ENCODE measurements around the gene NT5DC3.
"Not testable (repeated sequence)": the region's sequence is repeated elsewhere in the genome, so short reads cannot be mapped to it uniquely, and the experiment has no call there.

NT5DC3 gene

DNA sequence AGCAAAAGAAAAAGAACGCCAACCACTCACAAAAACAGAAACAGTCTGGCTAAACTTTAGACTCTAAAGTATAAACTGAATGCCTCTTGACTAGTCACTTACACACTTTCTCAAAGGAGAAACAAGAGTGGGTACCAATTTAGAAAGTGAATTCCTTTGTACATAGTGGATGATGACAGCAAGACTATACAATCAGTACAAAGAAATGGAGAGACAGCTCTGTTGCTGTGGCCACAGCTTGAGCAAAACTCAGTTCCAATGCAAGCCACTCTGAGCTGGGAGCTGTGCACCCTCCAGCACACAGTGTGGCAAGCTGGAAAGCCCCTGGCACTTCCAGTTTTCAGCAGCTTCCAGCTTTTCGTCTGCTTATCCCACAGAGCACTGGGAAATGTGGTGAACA lies 21.7 kb downstream of the NT5DC3 start:
- Histone ChIP-seq H3K27ac (ENCODE audit: low read depth, low read length) (no peak overlapping the region), H3K27me3 (ENCODE audit: insufficient read depth, low read length) (no peaks in the 10 kb centered on the region), H3K9ac (ENCODE audit: low read depth, low read length) (no peak overlapping the region), H3K4me1 (ENCODE audit: insufficient read depth, low read length) (no peaks in the 10 kb centered on the region), H3K9me3 (ENCODE audit: insufficient read depth, low read depth, low read length) (peaks cover 6% of the 10 kb centered on the region; the same call in 1 of the 2 replicates), H3K36me3 (ENCODE audit: insufficient read depth, low read length) (peaks cover 5% of the 10 kb centered on the region), H3K4me3 (ENCODE audit: low read length) (no peak overlapping the region)
- 95% methylated on average over 1 of the region's 2 CpGs for WGBS

DNA sequence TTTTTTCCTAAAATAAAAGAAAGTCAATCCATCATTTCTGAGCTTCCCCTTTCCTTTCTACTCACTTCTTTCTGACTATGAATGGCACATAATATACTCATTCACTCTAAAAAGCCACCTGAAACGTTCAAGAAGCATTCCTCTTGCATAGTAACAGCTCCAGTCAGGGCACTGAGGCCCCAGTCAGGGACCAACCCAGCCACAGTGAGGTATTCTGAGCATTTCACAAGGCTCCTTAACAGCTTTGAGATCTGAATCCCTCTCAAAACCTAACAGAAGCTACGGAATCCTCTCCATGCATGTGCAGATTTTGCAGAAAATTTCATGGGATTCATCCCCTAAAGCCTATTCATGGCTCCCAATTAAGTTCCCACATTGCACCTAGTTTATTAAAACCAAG lies 23.2 kb downstream of the NT5DC3 start:
- Histone ChIP-seq H3K27me3 (ENCODE audit: insufficient read depth, low read length) (no peaks in the 10 kb centered on the region), H3K9ac (ENCODE audit: low read depth, low read length) (no peak overlapping the region), H3K27ac (ENCODE audit: low read depth, low read length) (no peak overlapping the region), H3K36me3 (ENCODE audit: insufficient read depth, low read length) (peaks cover 20% of the 10 kb centered on the region), H3K4me1 (ENCODE audit: insufficient read depth, low read length) (no peaks in the 10 kb centered on the region), H3K9me3 (ENCODE audit: insufficient read depth, low read depth, low read length) (peaks cover 6% of the 10 kb centered on the region; the same call in 1 of the 2 replicates), H3K4me3 (ENCODE audit: low read length) (no peak overlapping the region)
- WGBS: 67% methylated on average over 2 of the region's 2 CpGs

DNA sequence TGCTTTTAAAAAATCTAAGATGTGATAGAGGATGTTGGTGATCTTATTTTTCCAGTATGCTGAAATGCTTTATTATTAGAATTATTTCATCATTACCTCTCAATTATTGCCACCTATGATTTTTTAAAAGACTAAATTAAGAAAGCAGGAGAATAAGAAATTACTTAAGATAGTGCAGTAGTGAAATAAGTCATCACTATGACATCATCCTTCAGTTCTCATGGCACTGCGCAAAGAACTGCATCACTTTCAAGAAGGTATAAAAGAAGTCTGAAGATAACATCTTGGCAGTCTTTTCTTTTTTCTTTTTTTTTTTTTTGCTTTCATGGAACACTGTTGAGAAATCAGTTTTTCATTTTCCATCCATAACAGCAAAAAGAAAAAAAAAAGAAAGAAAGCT lies 24.4 kb downstream of the NT5DC3 start:
- H3K4me3 ChIP-seq (ENCODE audit: low read length): no peak overlapping the region
- no CpG with 5 or more reads among the region's 1 CpG for WGBS
- H3K27me3 ChIP-seq (ENCODE audit: insufficient read depth, low read length): no peaks in the 10 kb centered on the region
- H3K9ac ChIP-seq (ENCODE audit: low read depth, low read length): no peak overlapping the region
- H3K4me1 ChIP-seq (ENCODE audit: insufficient read depth, low read length): no peaks in the 10 kb centered on the region
- peaks cover 25% of the 10 kb centered on the region for H3K36me3 ChIP-seq (ENCODE audit: insufficient read depth, low read length)
- no peak overlapping the region for H3K27ac ChIP-seq (ENCODE audit: low read depth, low read length)
- peaks cover 6% of the 10 kb centered on the region; the same call in 1 of the 2 replicates for H3K9me3 ChIP-seq (ENCODE audit: insufficient read depth, low read depth, low read length)

DNA sequence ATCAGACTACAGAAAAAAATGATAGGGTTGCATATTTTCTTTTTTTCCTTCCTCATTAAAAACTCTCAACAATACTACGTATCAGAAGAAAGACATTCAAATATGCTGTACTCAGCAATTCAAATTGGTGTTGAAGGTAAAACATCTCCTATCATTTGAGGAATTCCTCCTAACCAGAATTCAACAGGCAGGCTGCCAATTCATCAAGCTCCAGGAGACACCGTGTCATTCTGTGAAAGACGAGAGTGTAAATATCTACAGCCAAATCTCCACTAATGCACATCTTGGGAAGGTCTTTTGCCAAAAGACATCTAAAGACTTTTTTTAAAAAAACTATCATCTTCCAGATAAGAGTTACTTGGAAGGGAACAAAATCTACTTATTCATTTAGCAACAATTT lies 26.6 kb downstream of the NT5DC3 start:
- Histone ChIP-seq H3K36me3 (ENCODE audit: insufficient read depth, low read length) (peaks cover 30% of the 10 kb centered on the region), H3K27ac (ENCODE audit: low read depth, low read length) (no peak overlapping the region), H3K9me3 (ENCODE audit: insufficient read depth, low read depth, low read length) (no peaks in the 10 kb centered on the region), H3K4me3 (ENCODE audit: low read length) (no peak overlapping the region), H3K4me1 (ENCODE audit: insufficient read depth, low read length) (no peaks in the 10 kb centered on the region), H3K9ac (ENCODE audit: low read depth, low read length) (no peak overlapping the region), H3K27me3 (ENCODE audit: insufficient read depth, low read length) (no peaks in the 10 kb centered on the region)
- 98% methylated on average over 3 of the region's 3 CpGs for WGBS

DNA sequence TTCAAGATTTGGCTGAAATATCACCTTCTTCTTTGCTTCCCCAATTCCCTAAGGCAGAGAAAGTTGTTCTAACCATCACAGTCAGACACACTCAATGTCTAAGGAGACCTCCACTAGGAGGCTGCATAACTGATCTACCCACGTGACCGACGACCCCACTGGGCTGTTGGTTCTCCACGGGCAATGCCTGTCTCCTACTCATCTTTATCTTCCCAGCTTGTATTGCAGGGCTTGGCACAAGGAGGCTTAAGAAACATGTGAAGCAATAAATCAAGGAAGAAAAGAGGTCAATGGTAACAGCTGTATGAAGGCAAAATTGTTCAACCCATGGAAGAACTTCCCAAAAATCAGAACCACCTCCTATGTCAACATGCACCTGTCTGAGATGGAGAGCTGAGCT lies 27.1 kb downstream of the NT5DC3 start:
- H3K4me1 ChIP-seq (ENCODE audit: insufficient read depth, low read length): no peaks in the 10 kb centered on the region
- H3K9me3 ChIP-seq (ENCODE audit: insufficient read depth, low read depth, low read length): no peaks in the 10 kb centered on the region
- H3K9ac ChIP-seq (ENCODE audit: low read depth, low read length): no peak overlapping the region
- H3K36me3 ChIP-seq (ENCODE audit: insufficient read depth, low read length): peaks cover 30% of the 10 kb centered on the region
- 96% methylated on average over 4 of the region's 4 CpGs for WGBS
- no peak overlapping the region for H3K27ac ChIP-seq (ENCODE audit: low read depth, low read length)
- no peaks in the 10 kb centered on the region for H3K27me3 ChIP-seq (ENCODE audit: insufficient read depth, low read length)
- H3K4me3 ChIP-seq (ENCODE audit: low read length): no peak overlapping the region

DNA sequence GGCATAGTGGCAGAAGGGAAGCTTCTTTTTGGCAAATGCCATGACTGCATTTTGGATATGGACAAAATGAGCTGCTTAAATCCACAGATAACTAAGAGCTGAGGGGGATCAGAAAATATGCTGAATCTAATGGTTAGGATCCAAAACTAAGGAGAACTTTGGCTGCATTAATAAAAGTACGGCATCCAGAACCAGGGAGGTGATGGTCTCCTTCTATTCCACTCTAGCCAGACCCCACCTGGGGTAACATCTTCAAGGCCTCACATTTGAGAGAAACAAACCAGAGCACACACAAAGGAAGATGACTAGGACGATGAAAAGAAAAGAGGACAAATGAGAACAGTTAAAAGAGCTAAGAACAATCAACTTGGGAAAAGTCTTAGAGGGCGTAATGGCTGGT lies 27.6 kb downstream of the NT5DC3 start:
- no peak overlapping the region for H3K27ac ChIP-seq (ENCODE audit: low read depth, low read length)
- WGBS: 86% methylated on average over 3 of the region's 3 CpGs

DNA sequence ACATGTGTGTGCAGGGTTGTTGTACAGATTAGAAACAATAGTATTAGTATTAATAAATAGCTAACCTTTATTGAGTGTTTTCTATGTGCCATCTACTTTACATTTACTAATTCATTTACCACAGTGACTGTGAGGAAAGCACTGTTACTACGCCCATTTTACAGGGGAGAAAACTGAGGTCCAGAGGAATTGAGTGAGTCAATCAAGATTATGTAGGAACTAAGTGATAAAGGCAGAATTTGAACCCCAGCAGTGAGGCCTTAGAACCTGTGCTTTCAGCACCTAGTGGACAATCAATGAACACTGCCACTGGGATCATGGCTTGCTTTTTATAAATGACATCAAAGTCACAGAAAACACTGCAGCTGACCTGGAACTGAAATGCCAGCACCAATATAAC lies 28.2 kb downstream of the NT5DC3 start:
- Histone ChIP-seq H3K27me3 (ENCODE audit: insufficient read depth, low read length) (no peaks in the 10 kb centered on the region), H3K9ac (ENCODE audit: low read depth, low read length) (no peak overlapping the region), H3K9me3 (ENCODE audit: insufficient read depth, low read depth, low read length) (no peaks in the 10 kb centered on the region), H3K4me1 (ENCODE audit: insufficient read depth, low read length) (no peaks in the 10 kb centered on the region), H3K36me3 (ENCODE audit: insufficient read depth, low read length) (peaks cover 30% of the 10 kb centered on the region), H3K27ac (ENCODE audit: low read depth, low read length) (no peak overlapping the region), H3K4me3 (ENCODE audit: low read length) (no peak overlapping the region)
- 100% methylated on average over 1 of the region's 1 CpG for WGBS

More for the DNA sequence above, 27.6 kb downstream of the NT5DC3 start:
- Histone ChIP-seq H3K9me3 (ENCODE audit: insufficient read depth, low read depth, low read length) (no peaks in the 10 kb centered on the region), H3K4me3 (ENCODE audit: low read length) (no peak overlapping the region), H3K27me3 (ENCODE audit: insufficient read depth, low read length) (no peaks in the 10 kb centered on the region), H3K4me1 (ENCODE audit: insufficient read depth, low read length) (no peaks in the 10 kb centered on the region), H3K9ac (ENCODE audit: low read depth, low read length) (no peak overlapping the region), H3K36me3 (ENCODE audit: insufficient read depth, low read length) (peaks cover 30% of the 10 kb centered on the region)

DNA sequence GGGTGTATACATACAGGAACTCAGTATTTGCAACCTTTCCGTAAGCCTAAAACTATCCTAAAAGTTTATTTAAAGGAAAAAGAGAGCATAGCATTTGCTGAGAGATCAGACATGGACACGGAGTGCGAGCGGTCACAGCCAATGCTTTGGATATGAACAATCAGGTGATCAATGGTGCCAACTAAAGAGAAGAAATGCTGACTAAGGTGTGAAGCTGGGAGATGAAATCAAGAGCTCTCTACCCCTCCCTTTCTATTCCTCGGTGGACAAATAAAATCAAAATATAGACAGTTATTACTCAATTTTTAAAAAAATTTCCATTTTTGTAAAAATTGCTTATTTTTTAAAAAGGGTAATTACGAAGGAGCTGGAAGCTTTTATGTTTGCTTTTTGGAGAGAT lies 29.2 kb downstream of the NT5DC3 start:
- no peaks in the 10 kb centered on the region for H3K27me3 ChIP-seq (ENCODE audit: insufficient read depth, low read length)
- no peak overlapping the region for H3K27ac ChIP-seq (ENCODE audit: low read depth, low read length)
- no peak overlapping the region for H3K4me3 ChIP-seq (ENCODE audit: low read length)
- H3K9ac ChIP-seq (ENCODE audit: low read depth, low read length): no peak overlapping the region
- peaks cover 30% of the 10 kb centered on the region for H3K36me3 ChIP-seq (ENCODE audit: insufficient read depth, low read length)
- H3K4me1 ChIP-seq (ENCODE audit: insufficient read depth, low read length): no peaks in the 10 kb centered on the region
- 94% methylated on average over 5 of the region's 6 CpGs for WGBS
- H3K9me3 ChIP-seq (ENCODE audit: insufficient read depth, low read depth, low read length): no peaks in the 10 kb centered on the region

DNA sequence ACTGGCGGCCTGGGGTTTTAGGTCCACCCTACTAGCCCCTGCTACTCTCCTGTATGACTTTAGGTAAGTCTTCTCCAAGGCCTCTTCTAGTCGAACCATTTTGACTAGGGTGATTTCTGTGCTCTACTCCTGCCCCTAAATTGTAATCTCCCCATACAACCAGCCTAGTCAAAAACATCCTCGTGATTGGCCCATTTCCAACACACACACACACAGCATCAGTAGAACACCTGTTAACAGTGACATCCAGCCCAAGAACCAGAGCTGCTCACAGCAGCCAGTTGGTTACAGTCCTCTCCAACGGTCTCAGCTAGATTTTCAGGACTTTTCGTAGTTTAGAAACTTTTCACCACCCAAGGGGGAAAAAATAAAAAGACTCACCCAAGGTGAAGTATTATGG lies 30.9 kb downstream of the NT5DC3 start:
- Histone ChIP-seq H3K4me3 (ENCODE audit: low read length) (no peak overlapping the region), H3K27me3 (ENCODE audit: insufficient read depth, low read length) (no peaks in the 10 kb centered on the region), H3K9me3 (ENCODE audit: insufficient read depth, low read depth, low read length) (no peaks in the 10 kb centered on the region), H3K27ac (ENCODE audit: low read depth, low read length) (no peak overlapping the region), H3K4me1 (ENCODE audit: insufficient read depth, low read length) (0 out of 2 replicates have a peak, but pooled peaks cover 2% of the 10 kb centered on the region), H3K9ac (ENCODE audit: low read depth, low read length) (no peak overlapping the region), H3K36me3 (ENCODE audit: insufficient read depth, low read length) (peaks cover 33% of the 10 kb centered on the region)
- WGBS: 83% methylated on average over 5 of the region's 5 CpGs

DNA sequence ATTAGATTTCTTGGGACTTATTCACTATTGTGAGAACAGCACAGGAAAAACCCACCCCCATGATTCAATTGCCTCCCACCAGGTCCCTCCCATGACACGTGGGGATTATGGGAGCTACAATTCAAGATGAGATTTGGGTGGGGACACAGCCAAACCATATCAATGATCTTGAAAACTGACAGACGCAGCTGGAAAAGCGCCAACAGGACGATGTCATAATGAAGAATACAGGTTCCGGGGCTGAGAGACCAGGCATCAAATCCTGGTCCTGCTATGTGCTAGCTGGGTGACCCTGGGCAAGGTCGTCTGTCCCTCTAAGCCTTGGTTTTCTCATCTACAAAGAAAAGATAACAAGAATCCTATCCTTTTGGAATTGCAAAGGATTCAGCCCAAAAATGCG lies 31.4 kb downstream of the NT5DC3 start:
- H3K4me3 ChIP-seq (ENCODE audit: low read length); H3K9me3 ChIP-seq (ENCODE audit: insufficient read depth, low read depth, low read length); H3K27me3 ChIP-seq (ENCODE audit: insufficient read depth, low read length); H3K27ac ChIP-seq (ENCODE audit: low read depth, low read length); H3K9ac ChIP-seq (ENCODE audit: low read depth, low read length); H3K4me1 ChIP-seq (ENCODE audit: insufficient read depth, low read length): not testable (repeated sequence)
- WGBS: 95% methylated on average over 7 of the region's 7 CpGs
- peaks cover 31% of the 10 kb centered on the region for H3K36me3 ChIP-seq (ENCODE audit: insufficient read depth, low read length)

DNA sequence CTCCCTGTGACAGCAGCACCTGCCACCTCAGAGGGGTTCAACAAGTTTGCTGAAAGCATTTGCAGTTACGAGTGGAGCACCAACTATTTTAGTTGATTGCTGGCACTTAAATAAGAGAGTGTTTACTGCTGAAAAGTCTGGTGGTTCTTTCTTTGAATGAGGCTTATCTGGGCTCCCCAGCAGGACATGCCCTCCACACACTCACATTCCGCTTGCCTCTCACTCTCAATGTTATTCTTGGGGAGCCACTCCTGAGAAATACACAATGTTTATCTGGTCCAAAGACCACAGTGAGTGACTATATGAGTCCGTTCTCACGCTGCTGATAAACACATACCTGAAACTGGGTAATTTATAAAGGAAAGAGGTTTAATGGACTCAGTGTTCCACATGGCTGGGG lies 31.9 kb downstream of the NT5DC3 start:
- 88% methylated on average over 4 of the region's 4 CpGs for WGBS
- Histone ChIP-seq H3K9ac (ENCODE audit: low read depth, low read length) (no peak overlapping the region), H3K4me1 (ENCODE audit: insufficient read depth, low read length) (0 out of 2 replicates have a peak, but pooled peaks cover 4% of the 10 kb centered on the region), H3K27me3 (ENCODE audit: insufficient read depth, low read length) (no peaks in the 10 kb centered on the region), H3K4me3 (ENCODE audit: low read length) (no peak overlapping the region), H3K9me3 (ENCODE audit: insufficient read depth, low read depth, low read length) (no peaks in the 10 kb centered on the region), H3K36me3 (ENCODE audit: insufficient read depth, low read length) (peaks cover 26% of the 10 kb centered on the region), H3K27ac (ENCODE audit: low read depth, low read length) (no peak overlapping the region)

DNA sequence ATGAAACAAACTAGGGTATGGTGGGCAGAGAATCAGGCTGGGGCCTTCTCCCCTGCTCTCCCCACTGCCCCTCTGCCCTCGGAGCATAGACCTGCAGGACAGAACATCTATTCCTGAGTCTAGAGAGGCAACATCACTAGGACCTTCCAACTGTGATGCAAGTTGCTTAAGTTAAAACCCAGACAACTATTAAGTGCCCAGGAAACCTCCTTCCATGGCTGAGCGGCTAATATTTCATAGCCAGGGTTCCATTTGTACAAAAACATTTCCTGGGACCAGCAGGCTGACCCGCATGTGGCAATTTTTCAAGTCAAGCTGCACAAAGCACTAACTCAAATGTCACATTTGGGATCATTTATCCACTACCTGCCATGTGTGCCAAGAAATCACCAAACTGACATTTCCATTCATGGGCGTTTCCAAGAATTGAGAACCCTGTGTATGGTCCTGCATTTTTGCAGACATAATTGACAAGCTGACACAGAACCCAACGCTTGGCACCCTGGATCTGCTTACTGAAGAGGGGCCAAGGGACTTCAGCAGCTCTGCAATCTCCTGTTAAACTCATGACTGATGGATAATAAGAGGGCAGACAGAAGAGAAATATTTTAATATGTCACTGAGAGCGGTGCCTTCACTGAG lies 32.7 kb downstream of the NT5DC3 start:
- H3K36me3 ChIP-seq (ENCODE audit: insufficient read depth, low read length): peaks cover 18% of the 10 kb centered on the region
- no peak overlapping the region for H3K27ac ChIP-seq (ENCODE audit: low read depth, low read length)
- WGBS: 93% methylated on average over 6 of the region's 6 CpGs

More for the DNA sequence above, 32.7 kb downstream of the NT5DC3 start:
- Histone ChIP-seq H3K9me3 (ENCODE audit: insufficient read depth, low read depth, low read length) (no peaks in the 10 kb centered on the region), H3K4me1 (ENCODE audit: insufficient read depth, low read length) (0 out of 2 replicates have a peak, but pooled peaks cover 4% of the 10 kb centered on the region), H3K4me3 (ENCODE audit: low read length) (no peak overlapping the region), H3K9ac (ENCODE audit: low read depth, low read length) (no peak overlapping the region), H3K27me3 (ENCODE audit: insufficient read depth, low read length) (no peaks in the 10 kb centered on the region)

All from HUES64 (cell line).